HCT116 (cell line): Measurements from ENCODE around the gene PNRC2. TPM values are rescaled to one million over a fixed set of nuclear protein-coding genes. Genes with fewer than 3 reads are reported as not detected.

ENCODE experiments used
- ATAC-seq: fragments of 200-7000 bp; cut with Tn5 transposase; 2 replicates; pipeline ENCODE4 v1.9.1; 2020; ENCODE audit warnings: mild to moderate bottlenecking, moderate library complexity
- BruUV-seq: library from RNA; stranded (reverse); fragments of 400-500 nt; replicated peaks from 2 replicates; lab custom pipeline; 2021; lab: Mats Ljungman, UMichigan
- CTCF ChIA-PET: fragments of 300-600 bp; sonication (Branson Sonifier 250); formaldehyde crosslinking; loops from one replicate; lab custom pipeline; 2021; ENCODE audit warnings: antibody characterized with exemption; lab: Charles Lee
- POLR2A ChIA-PET: fragments of 300-600, 350-600 bp; sonication (Branson Sonifier 250); formaldehyde crosslinking; loops from one replicate; lab custom pipeline; 2021; ENCODE audit warnings: antibody characterized with exemption; lab: Charles Lee
- RAD21 ChIA-PET, 2 experiments: fragments of 300-600 bp; sonication (Branson Sonifier 250); formaldehyde crosslinking; loops; one replicate each; lab custom pipeline; 2023; ENCODE audit warnings: low total read pairs in 2 of 2; ENCODE audit not compliant: uncharacterized antibody in 2 of 2, unreplicated experiment in 2 of 2, low non-redundant PET in 1 of 2; lab: Charles Lee
- DNase-seq: peaks from one replicate; pipeline ENCODE4 v3.0.0-alpha.2; 2010; ENCODE audit warnings: low read depth, low spot score
- H2AFZ ChIP-seq: fragments of 200-600 bp; shearing (Covaris generic), sonication (generic); 2 replicates; pipeline ENCODE4 v1.6.1; 2017; ENCODE audit warnings: low read depth, mixed run types, mixed read lengths, antibody characterized with exemption, low read length; ENCODE audit not compliant: poor library complexity, severe bottlenecking
- H3K27ac ChIP-seq: 2 replicates; pipeline ENCODE4 v1.5.1; 2012; ENCODE audit warnings: low read depth, low read length
- H3K27me3 ChIP-seq: fragments of 200-600 bp; sonication (generic); 2 replicates; pipeline ENCODE4 v1.6.1; 2016; ENCODE audit warnings: mixed run types, low read length, mixed read lengths; ENCODE audit not compliant: insufficient read depth
- H3K36me3 ChIP-seq, 2 experiments: fragments of 200-500 bp in 1 of 2; fragments of 200-600 bp in 1 of 2; sonication (Bioruptor generic) in 1 of 2; sonication (generic) in 1 of 2; 2 replicates each; pipeline versions ENCODE4 v1.5.1 to v1.6.1; 2014 to 2016; ENCODE audit warnings: low read length in 2 of 2, inconsistent platforms in 1 of 2, mixed read lengths in 1 of 2, mixed run types in 1 of 2; ENCODE audit not compliant: insufficient read depth in 2 of 2, control insufficient read depth in 1 of 2
- H3K4me1 ChIP-seq, 2 experiments: fragments of 200-600 bp in 1 of 2; sonication (generic) in 1 of 2; 2 replicates each; pipeline versions ENCODE4 v1.5.1 to v1.6.1; 2012 to 2017; ENCODE audit warnings: low read length in 2 of 2, inconsistent platforms in 1 of 2, mild to moderate bottlenecking in 1 of 2, mixed read lengths in 1 of 2, mixed run types in 1 of 2, moderate library complexity in 1 of 2; ENCODE audit not compliant: insufficient read depth in 2 of 2, control insufficient read depth in 1 of 2
- H3K4me2 ChIP-seq: fragments of 200-600 bp; sonication (generic); 2 replicates; pipeline ENCODE4 v1.6.1; 2017; ENCODE audit warnings: mixed run types, low read length, mixed read lengths
- H3K4me3 ChIP-seq, 2 experiments: fragments of 200-600 bp in 1 of 2; sonication (generic) in 1 of 2; replicated peaks in 1 of 2; 2 replicates each; pipeline ENCODE4 v1.5.1; 2011 to 2016; ENCODE audit warnings: low read length in 2 of 2, control low read depth in 1 of 2, low read depth in 1 of 2, mild to moderate bottlenecking in 1 of 2, mixed read lengths in 1 of 2, mixed run types in 1 of 2
- H3K79me2 ChIP-seq: fragments of 200-600 bp; sonication (generic); 2 replicates; pipeline ENCODE4 v1.6.1; 2017; ENCODE audit warnings: mild to moderate bottlenecking, mixed run types, low read length, moderate library complexity, mixed read lengths; ENCODE audit not compliant: insufficient read depth
- H3K9ac ChIP-seq: fragments of 200-600 bp; sonication (generic); 2 replicates; pipeline ENCODE4 v1.6.1; 2016; ENCODE audit warnings: low read length, mixed read lengths
- H3K9me2 ChIP-seq: fragments of 200-600 bp; sonication (generic), shearing (Covaris generic); 2 replicates; pipeline ENCODE4 v1.6.1; 2017; ENCODE audit warnings: mixed run types, mild to moderate bottlenecking, moderate library complexity; ENCODE audit not compliant: insufficient read depth
- H3K9me3 ChIP-seq, 2 experiments: fragments of 200-500 bp in 1 of 2; fragments of 200-600 bp in 1 of 2; sonication (Bioruptor generic) in 1 of 2; sonication (generic) in 1 of 2; 2 replicates each; pipeline ENCODE4 v1.6.1; 2014 to 2017; ENCODE audit warnings: low read length in 2 of 2, mixed read lengths in 2 of 2, inconsistent platforms in 1 of 2, low read depth in 1 of 2, mild to moderate bottlenecking in 1 of 2, mixed run types in 1 of 2, moderate library complexity in 1 of 2; ENCODE audit not compliant: control insufficient read depth in 1 of 2, insufficient read depth in 1 of 2
- H4K20me1 ChIP-seq: fragments of 200-600 bp; sonication (generic), shearing (Covaris generic); 2 replicates; pipeline ENCODE4 v1.6.1; 2017; ENCODE audit warnings: mixed run types, mild to moderate bottlenecking, moderate library complexity; ENCODE audit not compliant: insufficient read depth
- CBX3 ChIP-seq: IDR thresholded peaks from 2 replicates; pipeline ENCODE4 v1.6.1; 2012; ENCODE audit warnings: low read depth
- EGR1 ChIP-seq: IDR thresholded peaks from 2 replicates; pipeline ENCODE4 v1.6.1; 2012; ENCODE audit warnings: low read depth
- ELF1 ChIP-seq: IDR thresholded peaks from 2 replicates; pipeline ENCODE4 v1.6.1; 2012; ENCODE audit warnings: low read depth, borderline replicate concordance
- JUND ChIP-seq: IDR thresholded peaks from 2 replicates; pipeline ENCODE4 v1.6.1; 2012
- POLR2A ChIP-seq: IDR thresholded peaks from 2 replicates; pipeline ENCODE4 v1.7.0; 2011; ENCODE audit warnings: borderline replicate concordance; ENCODE audit not compliant: insufficient read depth, insufficient read length; ENCODE audit errors: extremely low read depth
- RAD21 ChIP-seq: IDR thresholded peaks from 2 replicates; pipeline ENCODE4 v1.6.1; 2012; ENCODE audit warnings: low read depth, mild to moderate bottlenecking
- SIN3A ChIP-seq: IDR thresholded peaks from 2 replicates; pipeline ENCODE4 v1.6.1; 2012; ENCODE audit warnings: low read depth
- SP1 ChIP-seq: IDR thresholded peaks from 2 replicates; pipeline ENCODE4 v1.6.1; 2012; ENCODE audit warnings: low read depth
- SRF ChIP-seq: IDR thresholded peaks from 2 replicates; pipeline ENCODE4 v1.6.1; 2012; ENCODE audit warnings: low read depth
- TCF7L2 ChIP-seq: IDR thresholded peaks from 2 replicates; pipeline ENCODE4 v1.7.0; 2011; ENCODE audit warnings: borderline replicate concordance, inconsistent platforms; ENCODE audit not compliant: insufficient read depth, insufficient read length; ENCODE audit errors: extremely low read depth
- YY1 ChIP-seq: IDR thresholded peaks from 2 replicates; pipeline ENCODE4 v1.6.1; 2011; ENCODE audit warnings: low read length, low read depth, moderate library complexity, mild to moderate bottlenecking; ENCODE audit not compliant: insufficient replicate concordance; ENCODE audit errors: extremely low read depth
- ZNF274 ChIP-seq: fragments of 200-500 bp; sonication (Bioruptor generic); IDR thresholded peaks from 2 replicates; pipeline ENCODE4 v1.6.1; 2014; ENCODE audit warnings: mild to moderate bottlenecking, low read depth, low read length, inconsistent platforms
- intact Hi-C: fragments of 100-400 bp; cut with micrococcal nuclease; formaldehyde crosslinking; loops from 2 replicates; pipeline ENCODE4 v1.10.0; 2022
- total RNA-seq: library from RNA; stranded (reverse); gene quantifications from one replicate; pipeline ENCODE4 v1.2.1, GENCODE V29; 2021; ENCODE audit not compliant: unreplicated experiment
- TF ChIP-seq, protein P1 (sequence below): IDR thresholded peaks from 2 replicates; pipeline ENCODE4 v1.6.1; 2012; ENCODE audit warnings: low read depth
- TF ChIP-seq, protein P2 (sequence below), 3 experiments: fragments of 200-600 bp in 1 of 3; sonication (generic) in 1 of 3; IDR thresholded peaks in 2 of 3; conservative IDR thresholded peaks in 1 of 3; 2 replicates each; pipeline ENCODE4 v1.5.1; 2012 to 2017; ENCODE audit warnings: low read depth in 2 of 3, low read length in 2 of 3, antibody characterized with exemption in 1 of 3, borderline replicate concordance in 1 of 3, control low read depth in 1 of 3, mild to moderate bottlenecking in 1 of 3, mixed read lengths in 1 of 3, mixed run types in 1 of 3, moderate library complexity in 1 of 3; ENCODE audit not compliant: insufficient read depth in 1 of 3

PNRC2 gene
- total RNA-seq, 1 experiment from 2014 or later = 92.1 TPM

DNA sequence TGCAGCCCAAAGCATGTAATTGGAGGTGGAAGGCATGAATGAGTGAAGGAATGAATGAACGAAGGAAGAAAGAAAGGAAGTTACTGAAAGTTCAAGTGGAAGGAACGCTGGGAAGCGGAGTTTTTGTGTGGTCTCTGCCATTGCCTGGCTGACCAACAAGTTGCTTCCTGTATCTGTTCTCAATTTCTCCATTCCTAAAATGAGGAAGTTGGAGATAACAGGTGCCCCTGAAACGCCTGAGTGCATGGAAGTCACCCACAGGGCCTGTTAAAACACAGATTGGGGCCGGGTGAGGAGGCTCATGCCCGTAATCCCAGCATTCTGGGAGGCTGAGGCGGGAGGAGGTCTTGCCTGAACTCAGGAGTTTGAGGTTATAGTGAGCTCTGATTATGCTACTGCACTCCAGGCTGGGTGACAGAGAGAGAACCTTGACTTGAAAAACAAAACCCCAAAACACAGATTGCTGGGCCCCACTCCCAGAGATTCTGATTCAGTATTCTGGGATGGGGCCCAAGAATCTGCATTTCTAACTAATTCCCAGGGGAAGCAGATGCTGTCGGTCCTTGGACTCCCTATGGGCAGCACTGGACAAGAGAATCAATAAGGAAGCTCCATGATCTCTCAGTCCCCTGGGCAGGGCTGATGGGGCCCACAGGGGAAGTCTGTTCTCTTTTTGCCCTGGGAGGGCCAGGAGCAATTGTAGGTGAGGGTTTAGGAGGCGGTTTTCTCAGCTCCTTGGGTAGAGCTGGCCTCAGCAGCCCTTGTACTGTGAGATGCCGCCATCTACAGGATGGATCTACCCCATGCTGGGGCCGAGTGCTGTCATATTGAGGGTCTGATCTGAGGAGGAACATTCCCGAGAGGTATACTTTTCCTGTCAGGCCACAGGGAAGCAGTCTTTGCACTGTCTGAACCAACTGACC, 43.2 kb upstream of the PNRC2 start:
- RAD21 ChIA-PET = interaction anchor here (0.6 to 1.4 kb wide), 6 partner anchors 106 to 145 kb away, joined by 3 to 11 read pairs (median 6); no protein-coding TSS in a partner anchor
- peak; percentile 97 for ATAC-seq

More for the DNA sequence above, 43.2 kb upstream of the PNRC2 start:
- no peaks in the 10 kb centered on the region for H3K36me3 ChIP-seq
- H3K9me2 ChIP-seq = no peaks in the 10 kb centered on the region
- peak overlapping the region; percentile 49 for H3K4me2 ChIP-seq
- peak overlapping the region; percentile 96 for H2AFZ ChIP-seq
- CTCF ChIA-PET = interaction anchor here (0.6 to 3.5 kb wide), 24 partner anchors 8 to 477 kb away, joined by 3 to 62 read pairs (median 3); partner anchors contain the start of genes GALE, ID3 and PITHD1
- no TSS peak for BruUV-seq
- no peak overlapping the region for H3K9ac ChIP-seq
- peak; percentile 81 for DNase-seq
- H3K4me3 ChIP-seq = no peak overlapping the region
- H3K9me3 ChIP-seq = no peaks in the 10 kb centered on the region
- H3K27ac ChIP-seq = no peak overlapping the region
- intact Hi-C loops = loop anchor here (1.0 to 5.0 kb wide), 2 partner anchors 119 to 144 kb away; no protein-coding TSS in a partner anchor
- POLR2A ChIA-PET = interaction anchor here (0.8 to 1.1 kb wide), 2 partner anchors 105 to 138 kb away, joined by 4 read pairs; partner anchors contain the start of gene PITHD1
- H3K27me3 ChIP-seq = no peaks in the 10 kb centered on the region
- H4K20me1 ChIP-seq = no peaks in the 10 kb centered on the region
- no peaks in the 10 kb centered on the region for H3K79me2 ChIP-seq
- TF ChIP-seq TCF7L2 = no peak
- no peak for TF ChIP-seq ELF1
- no peak for TF ChIP-seq ZNF274
- TF ChIP-seq, protein P1, sequence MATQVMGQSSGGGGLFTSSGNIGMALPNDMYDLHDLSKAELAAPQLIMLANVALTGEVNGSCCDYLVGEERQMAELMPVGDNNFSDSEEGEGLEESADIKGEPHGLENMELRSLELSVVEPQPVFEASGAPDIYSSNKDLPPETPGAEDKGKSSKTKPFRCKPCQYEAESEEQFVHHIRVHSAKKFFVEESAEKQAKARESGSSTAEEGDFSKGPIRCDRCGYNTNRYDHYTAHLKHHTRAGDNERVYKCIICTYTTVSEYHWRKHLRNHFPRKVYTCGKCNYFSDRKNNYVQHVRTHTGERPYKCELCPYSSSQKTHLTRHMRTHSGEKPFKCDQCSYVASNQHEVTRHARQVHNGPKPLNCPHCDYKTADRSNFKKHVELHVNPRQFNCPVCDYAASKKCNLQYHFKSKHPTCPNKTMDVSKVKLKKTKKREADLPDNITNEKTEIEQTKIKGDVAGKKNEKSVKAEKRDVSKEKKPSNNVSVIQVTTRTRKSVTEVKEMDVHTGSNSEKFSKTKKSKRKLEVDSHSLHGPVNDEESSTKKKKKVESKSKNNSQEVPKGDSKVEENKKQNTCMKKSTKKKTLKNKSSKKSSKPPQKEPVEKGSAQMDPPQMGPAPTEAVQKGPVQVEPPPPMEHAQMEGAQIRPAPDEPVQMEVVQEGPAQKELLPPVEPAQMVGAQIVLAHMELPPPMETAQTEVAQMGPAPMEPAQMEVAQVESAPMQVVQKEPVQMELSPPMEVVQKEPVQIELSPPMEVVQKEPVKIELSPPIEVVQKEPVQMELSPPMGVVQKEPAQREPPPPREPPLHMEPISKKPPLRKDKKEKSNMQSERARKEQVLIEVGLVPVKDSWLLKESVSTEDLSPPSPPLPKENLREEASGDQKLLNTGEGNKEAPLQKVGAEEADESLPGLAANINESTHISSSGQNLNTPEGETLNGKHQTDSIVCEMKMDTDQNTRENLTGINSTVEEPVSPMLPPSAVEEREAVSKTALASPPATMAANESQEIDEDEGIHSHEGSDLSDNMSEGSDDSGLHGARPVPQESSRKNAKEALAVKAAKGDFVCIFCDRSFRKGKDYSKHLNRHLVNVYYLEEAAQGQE = no peak
- TF ChIP-seq SP1 = no peak
- TF ChIP-seq RAD21 = peak; percentile 94
- no peak for TF ChIP-seq SIN3A
- TF ChIP-seq YY1 = no peak
- TF ChIP-seq POLR2A = no peak
- TF ChIP-seq, protein P2, sequence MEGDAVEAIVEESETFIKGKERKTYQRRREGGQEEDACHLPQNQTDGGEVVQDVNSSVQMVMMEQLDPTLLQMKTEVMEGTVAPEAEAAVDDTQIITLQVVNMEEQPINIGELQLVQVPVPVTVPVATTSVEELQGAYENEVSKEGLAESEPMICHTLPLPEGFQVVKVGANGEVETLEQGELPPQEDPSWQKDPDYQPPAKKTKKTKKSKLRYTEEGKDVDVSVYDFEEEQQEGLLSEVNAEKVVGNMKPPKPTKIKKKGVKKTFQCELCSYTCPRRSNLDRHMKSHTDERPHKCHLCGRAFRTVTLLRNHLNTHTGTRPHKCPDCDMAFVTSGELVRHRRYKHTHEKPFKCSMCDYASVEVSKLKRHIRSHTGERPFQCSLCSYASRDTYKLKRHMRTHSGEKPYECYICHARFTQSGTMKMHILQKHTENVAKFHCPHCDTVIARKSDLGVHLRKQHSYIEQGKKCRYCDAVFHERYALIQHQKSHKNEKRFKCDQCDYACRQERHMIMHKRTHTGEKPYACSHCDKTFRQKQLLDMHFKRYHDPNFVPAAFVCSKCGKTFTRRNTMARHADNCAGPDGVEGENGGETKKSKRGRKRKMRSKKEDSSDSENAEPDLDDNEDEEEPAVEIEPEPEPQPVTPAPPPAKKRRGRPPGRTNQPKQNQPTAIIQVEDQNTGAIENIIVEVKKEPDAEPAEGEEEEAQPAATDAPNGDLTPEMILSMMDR (IDR thresholded peaks at IDR 0.05 in 2 of 3, conservative IDR thresholded peaks at IDR 0.05 in 1 of 3; ENCODE audit: borderline replicate concordance in 1 of 3, insufficient read depth in 1 of 3, low read depth in 2 of 3, low read length in 2 of 3) = peak; percentile 80 to 82 (median 82)
- no peak for TF ChIP-seq JUND
- no peak for TF ChIP-seq CBX3
- TF ChIP-seq EGR1 = no peak
- no peak for TF ChIP-seq SRF
- H3K4me1 ChIP-seq = peaks cover 12 to 38% of the 10 kb centered on the region in 2 experiments
